Stimulated activated CD4-positive, alpha-beta T cell treated with anti-CD3 and anti-CD28 coated beads, TNF-alpha, amount 100 ng/mL, for 48 hours (primary cell): ENCODE measurements around the gene FAM240A.
"Not testable (repeated sequence)": the region's sequence is repeated elsewhere in the genome, so short reads cannot be mapped to it uniquely, and the experiment has no call there.

ENCODE experiments used
- DNase-seq, 3 donors: peaks; one replicate each; pipeline ENCODE4 v3.0.0-alpha.2; 2020; ENCODE audit warnings: low read depth in 3 of 3

Gene FAM240A

GRCh38 chr3:46586738-46587246 is 25.5 kb upstream of the FAM240A start:
- no peak for DNase-seq

- DNase-seq, result not testable (repeated sequence)
Observed at GRCh38 chr3:46587268-46587667, 25.1 kb upstream of the FAM240A start.

GRCh38 chr3:46593274-46593862 is 19.0 kb upstream of the FAM240A start:
- DNase-seq, result no peak

- DNase-seq, result no peak
Observed at GRCh38 chr3:46593979-46594378, 18.3 kb upstream of the FAM240A start.

- no peak for DNase-seq
Observed at GRCh38 chr3:46594723-46595122, 17.6 kb upstream of the FAM240A start.

- DNase-seq, result no peak
Observed at GRCh38 chr3:46595819-46596314, 16.5 kb upstream of the FAM240A start.

- DNase-seq, result no peak
Observed at GRCh38 chr3:46599590-46599989, 12.7 kb upstream of the FAM240A start.

GRCh38 chr3:46603446-46604046 is 8.8 kb upstream of the FAM240A start:
- no peak for DNase-seq

GRCh38 chr3:46604127-46604526 is 8.2 kb upstream of the FAM240A start:
- DNase-seq, result no peak

- no peak for DNase-seq
Observed at GRCh38 chr3:46607603-46608028, 4.7 kb upstream of the FAM240A start.

GRCh38 chr3:46609212-46609721 is 3.1 kb upstream of the FAM240A start:
- no peak for DNase-seq

- DNase-seq, result no peak
Observed at GRCh38 chr3:46609944-46610722, 2.2 kb upstream of the FAM240A start.

GRCh38 chr3:46613313-46614005 is 1.1 kb downstream of the FAM240A start:
- no peak for DNase-seq

- DNase-seq, result no peak
Observed at GRCh38 chr3:46614431-46614830, 2.1 kb downstream of the FAM240A start.

GRCh38 chr3:46615050-46615775 is 2.9 kb downstream of the FAM240A start:
- no peak for DNase-seq

- DNase-seq, result no peak
Observed at GRCh38 chr3:46615976-46616375, 3.7 kb downstream of the FAM240A start.

GRCh38 chr3:46617941-46618340 is 5.6 kb downstream of the FAM240A start:
- no peak for DNase-seq

- DNase-seq, result no peak
Observed at GRCh38 chr3:46619845-46620778, 7.8 kb downstream of the FAM240A start.

GRCh38 chr3:46624533-46624932 is 12.2 kb downstream of the FAM240A start:
- DNase-seq, result no peak

GRCh38 chr3:46624975-46625490 is 12.7 kb downstream of the FAM240A start:
- no peak for DNase-seq
